SK-N-SH treated with all-trans-retinoic acid at 6 μM for 48 hours (cell line): ENCODE results near the gene HELZ.

ENCODE experiments used
- ATAC-seq: fragments of 200-7000 bp; cut with Tn5 transposase; 3 replicates; pipeline ENCODE4 v1.9.1; 2020; ENCODE audit warnings: mild to moderate bottlenecking, moderate library complexity
- CREB5 ChIP-seq: fragments of 250-450 bp; sonication (Bioruptor Pico); IDR thresholded peaks from 2 replicates; pipeline ENCODE4 v1.5.1; 2020; ENCODE audit warnings: low read depth, mild to moderate bottlenecking, moderate library complexity
- CSRNP3 ChIP-seq: fragments of 250-450 bp; sonication (Bioruptor Pico); IDR thresholded peaks from 2 replicates; pipeline ENCODE4 v1.5.1; 2021; ENCODE audit warnings: mild to moderate bottlenecking, moderate library complexity
- ESRRG ChIP-seq: fragments of 250-450 bp; sonication (Bioruptor Pico); IDR thresholded peaks from 2 replicates; pipeline ENCODE4 v1.6.1; 2021; ENCODE audit warnings: mild to moderate bottlenecking
- TCF4 ChIP-seq: fragments of 250-450 bp; sonication (Bioruptor Pico); IDR thresholded peaks from 2 replicates; pipeline ENCODE4 v1.8.0; 2021; ENCODE audit warnings: mild to moderate bottlenecking, moderate library complexity, borderline replicate concordance
- TSHZ2 ChIP-seq: fragments of 250-450 bp; sonication (Bioruptor Pico); IDR thresholded peaks from 2 replicates; pipeline ENCODE4 v1.5.0; 2020; ENCODE audit warnings: mild to moderate bottlenecking, moderate library complexity

The HELZ gene

GRCh38 chr17:67021743-67022450 is 223.1 kb downstream of the HELZ start (continued):
- TF ChIP-seq TSHZ2 (CRISPR knock-in tag), result no peak
- no peak for TF ChIP-seq TCF4 (CRISPR knock-in tag)
- no peak for TF ChIP-seq CSRNP3 (CRISPR knock-in tag)
- TF ChIP-seq ESRRG (CRISPR knock-in tag), result no peak

- no peak for TF ChIP-seq CREB5
- no peak for ATAC-seq
Observed at GRCh38 chr17:67021196-67021595, 223.8 kb downstream of the HELZ start.
